CD4-positive, alpha-beta memory T cell (primary cell): ENCODE data around the gene C12orf56. TPM values are rescaled to one million over a fixed set of nuclear protein-coding genes. Genes with fewer than 3 reads are reported as not detected.
A peak's percentile ranks its signal among the peaks of the same experiment; 100 is the strongest.
"Not testable (repeated sequence)": the region's sequence is repeated elsewhere in the genome, so short reads cannot be mapped to it uniquely, and the experiment has no call there.

Source experiments
- CTCF ChIA-PET: fragments of 350-600 bp; sonication (Branson Sonifier 250); formaldehyde crosslinking; loops from one replicate; lab custom pipeline; 2021; ENCODE audit warnings: inconsistent platforms; ENCODE audit not compliant: partially characterized antibody; lab: Charles Lee
- POLR2A ChIA-PET: fragments of 350-600 bp; sonication (Branson Sonifier 250); formaldehyde crosslinking; loops from one replicate; lab custom pipeline; 2021; ENCODE audit not compliant: partially characterized antibody; lab: Charles Lee
- DNase-seq, 5 donors: peaks; one replicate each; pipeline versions ENCODE4 v3.0.0 to v3.0.0-alpha.2; 2020 to 2022; ENCODE audit warnings: mixed read lengths in 1 of 5
- H3K27ac ChIP-seq: one replicate; pipeline ENCODE4 v1.7.0; 2013; ENCODE audit warnings: low read depth, low read length
- H3K27me3 ChIP-seq: 2 replicates; pipeline ENCODE4 v1.7.0; 2013; ENCODE audit warnings: mild to moderate bottlenecking, low read length, moderate library complexity; ENCODE audit not compliant: insufficient read depth
- H3K36me3 ChIP-seq: 2 replicates; pipeline ENCODE4 v1.7.0; 2013; ENCODE audit warnings: mild to moderate bottlenecking, low read length, moderate library complexity; ENCODE audit not compliant: insufficient read depth
- H3K4me1 ChIP-seq: 2 replicates; pipeline ENCODE4 v1.7.0; 2013; ENCODE audit warnings: mild to moderate bottlenecking, low read length, moderate library complexity; ENCODE audit not compliant: insufficient read depth
- H3K4me3 ChIP-seq, 2 donors: one replicate each; pipeline ENCODE4 v1.7.0; 2013; ENCODE audit warnings: low read length in 2 of 2, mild to moderate bottlenecking in 1 of 2
- H3K9me3 ChIP-seq, 2 donors: one replicate each; pipeline ENCODE4 v1.7.0; 2013; ENCODE audit warnings: low read length in 2 of 2, control low read depth in 1 of 2; ENCODE audit not compliant: control insufficient read depth in 1 of 2
- H3K27ac Mint-ChIP-seq, 7 donors: one replicate each; pipeline ENCODE4 v1.8.0; 2020 to 2021; ENCODE audit warnings: mixed read lengths in 7 of 7, mild to moderate bottlenecking in 6 of 7, inconsistent platforms in 3 of 7, moderate library complexity in 3 of 7
- H3K27me3 Mint-ChIP-seq, 2 donors: one replicate each; pipeline ENCODE4 v1.8.0; 2020 to 2021; ENCODE audit warnings: mixed read lengths in 2 of 2
- H3K36me3 Mint-ChIP-seq, 2 donors: one replicate each; pipeline ENCODE4 v1.8.0; 2020 to 2021; ENCODE audit warnings: mixed read lengths in 2 of 2, inconsistent platforms in 1 of 2, mild to moderate bottlenecking in 1 of 2
- H3K4me1 Mint-ChIP-seq, 4 donors: one replicate each; pipeline ENCODE4 v1.8.0; 2020 to 2021; ENCODE audit warnings: mixed read lengths in 4 of 4, mild to moderate bottlenecking in 1 of 4
- H3K4me3 Mint-ChIP-seq, 8 donors: one replicate each; pipeline ENCODE4 v1.8.0; 2020 to 2021; ENCODE audit warnings: mixed read lengths in 8 of 8, mild to moderate bottlenecking in 7 of 8, moderate library complexity in 6 of 8, inconsistent platforms in 3 of 8
- H3K9me3 Mint-ChIP-seq, 8 donors: one replicate each; pipeline ENCODE4 v1.8.0; 2020 to 2021; ENCODE audit warnings: mixed read lengths in 8 of 8, mild to moderate bottlenecking in 5 of 8, inconsistent platforms in 3 of 8, moderate library complexity in 1 of 8
- intact Hi-C: fragments of 100-400 bp; cut with micrococcal nuclease; formaldehyde crosslinking; loops from one replicate; pipeline ENCODE4 v1.15.1; 2023
- polyA plus RNA-seq, 2 donors: library from polyadenylated mRNA; unstranded; fragments of 300-500 nt; fragmentation: Illumina TruSeq; gene quantifications; one replicate each; pipeline ENCODE4 v1.2.3, GENCODE V29; 2021
- total RNA-seq, 2 experiments: library from RNA; stranded (reverse); gene quantifications; one replicate each; pipeline ENCODE4 v1.2.3, GENCODE V29; 2021

The C12orf56 gene
- total and polyA plus RNA-seq, 4 experiments from 2014 or later, result not detected

DNA sequence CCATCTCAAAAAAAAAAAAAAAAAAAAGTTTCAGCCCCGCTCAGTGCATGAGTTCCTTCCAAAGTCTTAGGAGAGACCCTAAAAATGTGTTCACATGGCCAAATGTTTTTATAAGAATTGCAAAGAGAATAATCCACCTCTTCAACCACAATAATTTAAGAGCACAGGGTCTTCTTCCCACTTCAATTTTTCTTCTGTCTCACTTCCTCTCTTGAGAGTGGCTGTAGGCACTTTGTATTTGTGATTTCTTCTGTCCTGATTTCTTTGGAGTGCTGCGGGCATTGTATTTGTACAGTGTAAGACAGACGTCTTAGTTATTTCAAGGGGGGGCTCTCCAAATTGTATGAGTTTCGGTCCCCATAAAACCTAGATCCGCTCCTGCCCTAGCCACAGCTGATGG is 58.3 kb downstream of the C12orf56 start:
- Mint-ChIP-seq H3K9me3 (no peaks in the 10 kb centered on the region), H3K36me3 (no peaks in the 10 kb centered on the region), H3K4me1 (no peaks in the 10 kb centered on the region), H3K27me3 (peaks cover 2 to 4% of the 10 kb centered on the region in 2 donors), H3K27ac (no peak overlapping the region), H3K4me3 (no peak overlapping the region)
- H3K4me1 ChIP-seq, result no peaks in the 10 kb centered on the region
- no peak overlapping the region for H3K27ac ChIP-seq
- no peaks in the 10 kb centered on the region for H3K9me3 ChIP-seq
- CTCF ChIA-PET, result no interaction called here
- intact Hi-C loops, result no loop called here
- POLR2A ChIA-PET, result no interaction called here
- DNase-seq, result no peak
- no peaks in the 10 kb centered on the region for H3K27me3 ChIP-seq
- no peak overlapping the region for H3K4me3 ChIP-seq
- H3K36me3 ChIP-seq, result no peaks in the 10 kb centered on the region

DNA sequence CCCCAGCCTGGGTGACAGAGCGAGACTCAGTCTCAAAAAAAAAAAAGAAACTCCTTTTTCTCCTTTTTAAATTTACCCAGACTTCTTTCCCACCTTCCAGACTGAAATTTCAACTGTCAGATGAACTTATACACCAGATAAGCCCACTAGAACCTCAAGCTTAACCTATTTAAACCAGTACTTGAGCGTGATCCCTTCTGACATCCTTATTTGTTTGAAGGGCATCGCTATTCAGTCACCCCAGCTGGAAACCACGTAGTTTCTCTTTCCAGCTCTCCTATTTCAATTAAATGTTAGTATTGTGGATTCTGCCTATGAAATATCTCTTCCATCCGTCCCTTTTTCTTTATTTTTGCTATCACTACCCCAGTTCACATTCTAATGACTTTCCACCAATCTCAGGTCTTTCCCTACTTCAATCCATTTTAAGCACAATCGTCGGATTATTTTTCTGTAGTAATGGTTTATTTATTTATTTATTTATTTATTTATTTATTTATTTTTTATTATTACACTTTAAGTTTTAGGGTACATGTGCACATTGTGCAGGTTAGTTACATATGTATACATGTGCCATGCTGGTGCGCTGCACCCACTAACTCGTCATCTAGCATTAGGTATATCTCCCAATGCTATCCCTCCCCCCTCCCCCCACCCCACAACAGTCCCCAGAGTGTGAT is 61.4 kb downstream of the C12orf56 start:
- H3K27me3 Mint-ChIP-seq, H3K9me3 ChIP-seq, H3K27ac Mint-ChIP-seq, DNase-seq, H3K4me1 ChIP-seq, H3K4me3 Mint-ChIP-seq, H3K4me3 ChIP-seq, H3K27me3 ChIP-seq, H3K9me3 Mint-ChIP-seq, H3K36me3 Mint-ChIP-seq, H3K27ac ChIP-seq, CTCF ChIA-PET, H3K4me1 Mint-ChIP-seq, POLR2A ChIA-PET, intact Hi-C loops, H3K36me3 ChIP-seq: not testable (repeated sequence)

DNA sequence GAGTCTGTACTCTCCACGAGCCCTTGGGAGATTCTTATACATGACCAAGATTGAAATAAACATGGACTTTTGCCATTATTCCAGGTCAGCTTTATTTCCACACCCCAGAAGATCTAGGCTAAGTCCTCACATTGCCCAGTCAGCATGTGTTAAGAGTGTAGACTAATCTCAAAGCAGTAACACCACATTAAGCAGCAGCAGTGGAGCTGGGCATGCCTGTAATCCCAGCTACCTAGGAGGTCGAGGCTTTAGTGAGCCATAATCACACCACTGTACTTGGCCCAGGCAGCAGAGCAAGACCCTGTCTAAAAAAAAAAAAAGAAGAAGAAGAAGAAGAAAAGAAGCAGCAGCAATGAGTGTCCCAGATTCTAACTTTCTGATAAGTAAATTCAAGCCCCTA is 65.5 kb downstream of the C12orf56 start:
- intact Hi-C loops, result no loop called here
- H3K4me1 Mint-ChIP-seq, result no peaks in the 10 kb centered on the region
- no peak overlapping the region for H3K27ac Mint-ChIP-seq
- H3K27me3 Mint-ChIP-seq, result peaks cover 0 to 5% of the 10 kb centered on the region in 2 donors
- no peak for DNase-seq
- no peak overlapping the region for H3K27ac ChIP-seq
- ChIA-PET POLR2A (no interaction called here), CTCF (no interaction called here)
- no peak overlapping the region for H3K4me3 Mint-ChIP-seq
- H3K27me3 ChIP-seq, result no peaks in the 10 kb centered on the region
- H3K4me1 ChIP-seq, result no peaks in the 10 kb centered on the region
- no peaks in the 10 kb centered on the region for H3K9me3 ChIP-seq
- H3K4me3 ChIP-seq, result no peak overlapping the region
- H3K36me3 ChIP-seq, result no peaks in the 10 kb centered on the region
- peaks cover 0 to 9% (median 0%) of the 10 kb centered on the region in 8 donors for H3K9me3 Mint-ChIP-seq
- H3K36me3 Mint-ChIP-seq, result no peaks in the 10 kb centered on the region

DNA sequence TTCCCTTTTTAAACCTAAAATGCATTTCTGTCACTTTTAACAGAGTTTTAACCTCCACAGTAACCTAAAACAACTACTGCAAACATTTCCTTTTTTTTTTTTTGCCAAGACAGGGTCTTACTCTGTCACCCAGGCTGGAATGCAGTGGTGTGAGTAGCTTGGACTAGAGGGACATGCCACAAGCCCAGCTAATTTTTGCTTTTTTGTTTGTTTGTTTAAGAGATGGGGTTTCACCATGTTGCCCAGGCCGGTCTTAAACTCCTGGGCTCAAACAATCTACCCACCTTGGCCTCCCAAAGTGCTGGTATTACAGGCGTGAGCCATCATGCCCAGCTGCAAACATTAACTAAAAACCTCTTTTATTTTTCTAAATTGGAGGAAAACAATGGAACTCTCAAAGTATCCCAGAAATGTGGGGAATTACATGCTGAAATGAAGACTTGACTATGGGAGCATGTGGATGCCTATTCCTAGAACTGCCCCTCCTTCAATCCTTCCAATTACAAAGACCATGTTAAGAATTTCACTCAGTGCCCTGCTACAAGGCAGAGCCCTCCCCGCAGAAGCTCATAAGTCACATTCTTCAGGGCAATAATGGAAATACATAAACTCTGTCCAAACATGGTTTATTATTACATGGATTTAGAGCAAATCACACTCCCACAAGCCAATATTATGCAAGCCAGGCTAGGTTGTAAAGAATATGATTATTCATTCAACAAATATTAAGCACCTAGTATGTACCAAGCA is 66.9 kb downstream of the C12orf56 start:
- no peaks in the 10 kb centered on the region for H3K9me3 ChIP-seq
- ChIA-PET POLR2A (no interaction called here), CTCF (no interaction called here)
- H3K27ac ChIP-seq, result no peak overlapping the region
- intact Hi-C loops, result no loop called here
- no peak overlapping the region for H3K27ac Mint-ChIP-seq
- no peaks in the 10 kb centered on the region for H3K4me1 Mint-ChIP-seq
- H3K36me3 ChIP-seq, result no peaks in the 10 kb centered on the region
- H3K9me3 Mint-ChIP-seq, result peaks cover 0 to 9% (median 0%) of the 10 kb centered on the region in 8 donors
- no peak overlapping the region for H3K4me3 ChIP-seq
- H3K4me1 ChIP-seq, result no peaks in the 10 kb centered on the region
- peaks cover 0 to 5% of the 10 kb centered on the region in 2 donors for H3K27me3 Mint-ChIP-seq
- H3K4me3 Mint-ChIP-seq, result no peak overlapping the region
- DNase-seq, result no peak
- H3K36me3 Mint-ChIP-seq, result no peaks in the 10 kb centered on the region
- H3K27me3 ChIP-seq, result no peaks in the 10 kb centered on the region

DNA sequence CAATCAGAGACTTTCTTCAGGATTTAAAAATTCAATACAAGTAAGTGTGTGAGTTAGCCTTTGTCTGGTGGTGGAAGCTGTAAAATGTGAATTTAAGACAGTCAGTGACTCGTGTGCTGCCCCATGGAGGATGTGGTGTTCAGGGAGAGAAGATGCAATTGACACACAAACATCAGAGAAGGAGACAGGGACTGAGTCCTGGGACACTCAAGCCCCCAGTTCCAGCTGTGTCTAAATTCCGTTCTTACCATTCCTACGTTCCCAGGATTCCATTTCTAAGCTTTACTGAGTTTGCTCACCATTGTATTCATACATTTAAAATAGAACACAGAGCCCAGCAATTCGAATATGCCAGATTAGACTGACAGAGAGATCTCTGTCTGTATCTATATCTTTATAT is 67.6 kb downstream of the C12orf56 start:
- Histone ChIP-seq H3K36me3 (no peaks in the 10 kb centered on the region), H3K4me1 (no peaks in the 10 kb centered on the region), H3K4me3 (no peak overlapping the region), H3K9me3 (no peaks in the 10 kb centered on the region), H3K27ac (no peak overlapping the region), H3K27me3 (no peaks in the 10 kb centered on the region)
- H3K4me1 Mint-ChIP-seq, result no peaks in the 10 kb centered on the region
- no peak overlapping the region for H3K27ac Mint-ChIP-seq
- intact Hi-C loops, result no loop called here
- DNase-seq, result no peak
- H3K36me3 Mint-ChIP-seq, result no peaks in the 10 kb centered on the region
- POLR2A ChIA-PET, result no interaction called here
- H3K9me3 Mint-ChIP-seq, result peaks cover 0 to 9% (median 0%) of the 10 kb centered on the region in 8 donors
- CTCF ChIA-PET, result no interaction called here
- H3K4me3 Mint-ChIP-seq, result no peak overlapping the region
- peaks cover 0 to 3% of the 10 kb centered on the region in 2 donors for H3K27me3 Mint-ChIP-seq

DNA sequence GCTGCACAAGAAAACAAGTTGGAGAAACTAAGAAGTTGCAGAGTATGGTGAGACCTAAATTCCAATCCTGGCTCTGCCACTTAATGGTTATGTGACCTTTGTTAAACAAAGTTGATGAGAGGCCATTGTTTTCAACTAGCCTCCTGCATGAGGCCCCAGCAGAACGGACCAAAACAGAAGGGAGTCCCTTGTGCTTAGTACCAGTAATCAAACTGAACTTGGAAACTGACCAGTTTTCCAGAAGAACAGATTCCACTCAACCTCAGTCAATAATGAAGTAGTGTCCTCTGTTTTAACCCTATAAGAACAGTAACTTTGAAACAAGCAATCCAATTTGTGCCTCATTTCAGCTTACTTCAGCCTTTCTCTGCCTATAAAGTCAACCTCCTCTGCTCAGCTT is 69.9 kb downstream of the C12orf56 start:
- ChIA-PET CTCF (no interaction called here), POLR2A (no interaction called here)
- H3K9me3 ChIP-seq, result no peaks in the 10 kb centered on the region
- no peaks in the 10 kb centered on the region for H3K36me3 ChIP-seq
- H3K27ac ChIP-seq, result no peak overlapping the region
- no peak overlapping the region for H3K27ac Mint-ChIP-seq
- no peaks in the 10 kb centered on the region for H3K4me1 ChIP-seq
- no peak for DNase-seq
- H3K27me3 Mint-ChIP-seq, result peaks cover 2% of the 10 kb centered on the region in 2 donors
- H3K27me3 ChIP-seq, result no peaks in the 10 kb centered on the region
- peaks cover 0 to 9% (median 0%) of the 10 kb centered on the region in 8 donors for H3K9me3 Mint-ChIP-seq
- intact Hi-C loops, result no loop called here
- no peaks in the 10 kb centered on the region for H3K4me1 Mint-ChIP-seq
- H3K36me3 Mint-ChIP-seq, result no peaks in the 10 kb centered on the region
- no peak overlapping the region for H3K4me3 Mint-ChIP-seq
- H3K4me3 ChIP-seq, result no peak overlapping the region

DNA sequence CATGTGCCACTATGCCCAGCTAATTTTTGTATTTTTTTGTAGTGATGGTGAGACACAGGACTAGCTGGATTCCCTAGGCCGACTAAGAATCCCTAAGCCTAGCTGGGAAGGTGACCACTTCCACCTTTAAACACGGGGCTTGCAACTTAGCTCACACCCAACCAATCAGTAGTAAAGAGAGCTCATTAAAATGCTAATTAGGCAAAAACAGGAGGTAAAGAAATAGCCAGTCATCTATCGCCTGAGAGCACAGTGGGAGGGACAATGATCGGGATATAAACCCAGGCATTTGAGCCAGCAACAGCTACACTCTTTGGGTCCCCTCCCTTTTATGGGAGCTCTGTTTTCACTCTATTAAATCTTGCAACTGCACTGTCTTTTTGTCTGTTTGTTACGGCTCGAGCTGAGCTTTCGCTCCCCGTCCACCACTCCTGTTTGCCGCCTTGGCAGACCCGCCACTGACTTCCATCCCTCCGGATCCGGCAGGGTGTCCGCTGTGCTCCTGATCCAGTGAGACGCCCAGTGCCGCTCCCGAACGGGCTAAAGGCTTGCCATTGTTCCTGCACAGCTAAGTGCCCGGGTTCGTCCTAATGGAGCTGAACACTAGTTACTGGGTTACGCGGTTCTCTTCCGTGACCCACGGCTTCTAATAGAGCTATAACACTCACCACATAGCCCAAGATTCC is 70.9 kb downstream of the C12orf56 start:
- POLR2A ChIA-PET, H3K4me1 Mint-ChIP-seq, CTCF ChIA-PET, H3K36me3 Mint-ChIP-seq, H3K27me3 ChIP-seq, H3K4me3 ChIP-seq, H3K4me1 ChIP-seq, H3K36me3 ChIP-seq, H3K27ac ChIP-seq, DNase-seq, H3K27me3 Mint-ChIP-seq, H3K9me3 Mint-ChIP-seq, H3K9me3 ChIP-seq, H3K4me3 Mint-ChIP-seq, intact Hi-C loops: not testable (repeated sequence)
- H3K27ac Mint-ChIP-seq, result peak overlapping the region in 3 of 7 donors; percentile 31 to 43 (median 42)
